ENCODE results near the gene PHF1. TPM values are rescaled to one million over a fixed set of nuclear protein-coding genes. Genes with fewer than 3 reads are reported as not detected.
A peak's percentile ranks its signal among the peaks of the same experiment; 100 is the strongest.

PHF1 gene
- total and polyA plus RNA-seq, 2 of the 4 experiments (the other 2 are of a cell fraction): 9.0 to 47.2 TPM

DNA sequence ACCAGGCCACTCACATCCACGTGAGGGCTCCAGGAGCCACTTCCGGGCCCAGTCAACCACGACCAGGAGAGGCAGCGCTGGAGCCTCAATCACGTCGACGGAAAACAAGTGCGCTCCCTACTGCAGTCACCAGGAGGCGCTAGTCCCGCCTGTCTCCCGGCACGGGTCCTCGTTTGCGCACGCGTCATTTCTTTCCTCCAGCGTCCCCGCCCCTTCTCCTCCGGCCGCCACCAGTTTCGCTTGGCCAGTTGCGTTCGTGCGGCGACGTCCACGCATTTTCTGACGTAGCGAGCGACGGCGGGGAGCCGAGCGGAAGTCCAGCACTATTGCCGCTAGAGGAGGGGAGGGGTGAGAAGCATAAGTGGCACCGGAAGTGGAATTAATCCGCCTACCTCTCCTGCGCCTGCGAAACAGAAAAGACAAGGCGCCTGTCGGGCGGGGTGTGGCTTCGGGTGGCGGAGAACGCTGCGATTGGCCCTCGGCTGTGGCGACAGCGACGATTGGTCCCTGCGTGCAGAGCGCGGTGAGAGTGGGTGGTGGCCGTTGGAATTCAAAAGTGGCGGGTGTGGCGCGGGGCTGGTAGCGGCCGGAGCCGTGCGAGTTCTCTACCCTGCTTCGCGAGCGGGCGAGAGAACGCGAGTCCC is 19.4 kb upstream of the PHF1 start, which contains the start of gene KIFC1 (continued):
- TF ChIP-seq RCOR1 (IDR thresholded peaks at IDR 0.05; ENCODE audit: insufficient replicate concordance, low read length): no peak

- Histone ChIP-seq H3K23ac (ENCODE audit: low read depth, low read length) (peak overlapping the region; percentile 51), H3K27ac (ENCODE audit: insufficient read depth, low read length) (peak overlapping the region; percentile 48; the same call in 1 of the 2 replicates), H3K9me3 (ENCODE audit: control insufficient read depth, insufficient read depth, low read length) (no peaks in the 10 kb centered on the region), H3K4me2 (ENCODE audit: low read depth, low read length) (peak overlapping the region; percentile 95), H4K20me1 (ENCODE audit: insufficient read depth, low read length) (no peaks in the 10 kb centered on the region; the same call in 1 of the 2 replicates), H3K4ac (ENCODE audit: low read depth, low read length) (peak overlapping the region; percentile 71), H2BK15ac (ENCODE audit: low read depth, low read length) (no peak overlapping the region), H3K18ac (ENCODE audit: low read depth, low read length) (no peak overlapping the region), H3K4me1 (ENCODE audit: control insufficient read depth, insufficient read depth, low read length) (no peaks in the 10 kb centered on the region), H3K14ac (replicated peaks; ENCODE audit: low read depth, low read length) (peak overlapping the region; percentile 54), H2BK20ac (ENCODE audit: low read depth, low read length) (no peak overlapping the region), H3K27me3 (ENCODE audit: control insufficient read depth, insufficient read depth, low read length) (no peaks in the 10 kb centered on the region), H4K5ac (ENCODE audit: low read depth, low read length) (no peak overlapping the region; the same call in 1 of the 2 replicates), H3K36me3 (ENCODE audit: control insufficient read depth, insufficient read depth, low read length) (no peaks in the 10 kb centered on the region), H4K8ac (ENCODE audit: low read depth in 2 of 2, low read length in 2 of 2) (peak overlapping the region; percentile 37 to 38; a peak in 3 of 4 replicates), H3K9me1 (ENCODE audit: insufficient read depth, low read length) (peaks cover 7% of the 10 kb centered on the region; the same call in 1 of the 2 replicates), H3K79me1 (ENCODE audit: low read depth in 1 of 2, low read length in 2 of 2) (peaks cover 3 to 7% of the 10 kb centered on the region in 2 experiments; a peak in 1 of 4 replicates), H2AK9ac (replicated peaks; ENCODE audit: low read depth, low read length, poor library complexity) (peak overlapping the region; percentile 98), H2AK5ac (ENCODE audit: low read depth, low read length) (peak overlapping the region; percentile 71; the same call in 1 of the 2 replicates), H3K56ac (ENCODE audit: extremely low read depth, insufficient read depth, low read length) (peak overlapping the region; percentile 91), H2BK5ac (ENCODE audit: low read depth, low read length, poor library complexity, severe bottlenecking) (peak overlapping the region; percentile 59), H3K4me3 (ENCODE audit: insufficient read depth, low read depth, low read length) (peak overlapping the region; percentile 58), H2BK120ac (ENCODE audit: low read depth, low read length) (peak overlapping the region; percentile 40; the same call in 1 of the 2 replicates), H3K9ac (ENCODE audit: low read depth, low read length) (peak overlapping the region; percentile 89), H2AFZ (replicated peaks; ENCODE audit: low read length, poor library complexity) (peak overlapping the region; percentile 92), H4K91ac (ENCODE audit: insufficient read depth, low read depth, low read length) (peak overlapping the region; percentile 75)
- WGBS, 2 experiments (ENCODE audit: extremely low coverage in 2 of 2, insufficient read length in 1 of 2): 0% methylated on average over 14 of the region's 31 CpGs; no CpG with 5 or more reads in 1 of the 2 experiments
- dilution Hi-C loops (cut with HindIII; ENCODE audit: low sequenced_read_pairs, unreplicated experiment): no loop called here
- ChIA-PET POLR2A (ENCODE audit: unreplicated experiment) (no interaction called here), CTCF (no interaction called here)
- peak; percentile 8; the same call in 1 of the 2 replicates for ATAC-seq (ENCODE audit: low read depth)
- intact Hi-C loops (cut with micrococcal nuclease): loop anchor here (1.0 to 2.0 kb wide), 3 partner anchors 18 to 33 kb away; partner anchors contain the start of gene CUTA
- TF ChIP-seq, protein P1, sequence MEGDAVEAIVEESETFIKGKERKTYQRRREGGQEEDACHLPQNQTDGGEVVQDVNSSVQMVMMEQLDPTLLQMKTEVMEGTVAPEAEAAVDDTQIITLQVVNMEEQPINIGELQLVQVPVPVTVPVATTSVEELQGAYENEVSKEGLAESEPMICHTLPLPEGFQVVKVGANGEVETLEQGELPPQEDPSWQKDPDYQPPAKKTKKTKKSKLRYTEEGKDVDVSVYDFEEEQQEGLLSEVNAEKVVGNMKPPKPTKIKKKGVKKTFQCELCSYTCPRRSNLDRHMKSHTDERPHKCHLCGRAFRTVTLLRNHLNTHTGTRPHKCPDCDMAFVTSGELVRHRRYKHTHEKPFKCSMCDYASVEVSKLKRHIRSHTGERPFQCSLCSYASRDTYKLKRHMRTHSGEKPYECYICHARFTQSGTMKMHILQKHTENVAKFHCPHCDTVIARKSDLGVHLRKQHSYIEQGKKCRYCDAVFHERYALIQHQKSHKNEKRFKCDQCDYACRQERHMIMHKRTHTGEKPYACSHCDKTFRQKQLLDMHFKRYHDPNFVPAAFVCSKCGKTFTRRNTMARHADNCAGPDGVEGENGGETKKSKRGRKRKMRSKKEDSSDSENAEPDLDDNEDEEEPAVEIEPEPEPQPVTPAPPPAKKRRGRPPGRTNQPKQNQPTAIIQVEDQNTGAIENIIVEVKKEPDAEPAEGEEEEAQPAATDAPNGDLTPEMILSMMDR (conservative IDR thresholded peaks at IDR 0.05; ENCODE audit: low read depth, low read length): no peak
- peak; percentile 65; the same call in 1 of the 2 replicates for TF ChIP-seq POLR2A (IDR thresholded peaks at IDR 0.05; ENCODE audit: low read depth, low read length)
- TF ChIP-seq CHD1 (IDR thresholded peaks at IDR 0.05; ENCODE audit: low read depth, low read length): peak; percentile 36; the same call in 1 of the 2 replicates
- TF ChIP-seq, protein P2, sequence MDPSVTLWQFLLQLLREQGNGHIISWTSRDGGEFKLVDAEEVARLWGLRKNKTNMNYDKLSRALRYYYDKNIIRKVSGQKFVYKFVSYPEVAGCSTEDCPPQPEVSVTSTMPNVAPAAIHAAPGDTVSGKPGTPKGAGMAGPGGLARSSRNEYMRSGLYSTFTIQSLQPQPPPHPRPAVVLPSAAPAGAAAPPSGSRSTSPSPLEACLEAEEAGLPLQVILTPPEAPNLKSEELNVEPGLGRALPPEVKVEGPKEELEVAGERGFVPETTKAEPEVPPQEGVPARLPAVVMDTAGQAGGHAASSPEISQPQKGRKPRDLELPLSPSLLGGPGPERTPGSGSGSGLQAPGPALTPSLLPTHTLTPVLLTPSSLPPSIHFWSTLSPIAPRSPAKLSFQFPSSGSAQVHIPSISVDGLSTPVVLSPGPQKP (IDR thresholded peaks at IDR 0.05; ENCODE audit: borderline replicate concordance, low read depth, low read length): no peak
- no peak for TF ChIP-seq MAFK (IDR thresholded peaks at IDR 0.05; ENCODE audit: low read depth, low read length)
- DNase-seq: peak; percentile 44
- BruUV-seq (replicated peaks): TSS peak; percentile 63
- in situ Hi-C loops (cut with MboI; ENCODE audit: low sequenced_read_pairs): no loop called here
Observed at GRCh38 chr6:33391922-33392594, 18.8 kb upstream of the PHF1 start.
